Lung microvascular endothelial cell (primary cell): ENCODE results near the gene FANCM. TPM values are rescaled to one million over a fixed set of nuclear protein-coding genes. Genes with fewer than 3 reads are reported as not detected.

ENCODE experiments used
- DNase-seq, 2 donors: peaks; one replicate each; pipeline versions ENCODE4 v3.0.0 to v3.0.0-alpha.2; 2010; ENCODE audit warnings: low read depth in 2 of 2
- total RNA-seq: library from RNA; depleted of rRNA; stranded (reverse); fragments of >200 nt; gene quantifications from 2 replicates; pipeline ENCODE4 v1.2.1, GENCODE V29; 2014

The FANCM gene
- total RNA-seq, 1 donor from 2014 or later, result 6.5 TPM

- DNase-seq, result no peak
Observed at GRCh38 chr14:45242706-45243105, 107.0 kb downstream of the FANCM start.

- DNase-seq, result no peak
Observed at GRCh38 chr14:45246151-45246550, 110.4 kb downstream of the FANCM start.

- DNase-seq, result no peak
Observed at GRCh38 chr14:45246691-45247090, 111.0 kb downstream of the FANCM start.

- DNase-seq, result no peak
Observed at GRCh38 chr14:45247427-45247826, 111.7 kb downstream of the FANCM start.

GRCh38 chr14:45249856-45250575 is 114.3 kb downstream of the FANCM start:
- DNase-seq, result peak; percentile 86

Other genes starting within 250 kb of the FANCM start
- gene KLHL28, start 174.0 kb upstream of the FANCM start, total RNA-seq, result 4.8 and 9.3 TPM in 2 replicates
- 7.8 and 15.1 TPM in 2 replicates for gene TOGARAM1, start 173.7 kb upstream of the FANCM start, total RNA-seq
- gene PRPF39, start 51.8 kb upstream of the FANCM start, total RNA-seq, result 12.6 and 17.7 TPM in 2 replicates
- 19.8 and 20.0 TPM in 2 replicates for gene FKBP3, start 1.4 kb upstream of the FANCM start, total RNA-seq
- 25.1 and 40.1 TPM in 2 replicates for gene MIS18BP1, start 117.3 kb downstream of the FANCM start, total RNA-seq